NT2/D1 (cell line): ENCODE results near the gene CROCC2.

Experiments used
- DNase-seq: peaks from one replicate; pipeline ENCODE4 v3.0.0-alpha.2; 2011; ENCODE audit warnings: low read depth, low spot score
- H3K27me3 ChIP-seq: 2 replicates; pipeline ENCODE4 v1.6.0; 2011; ENCODE audit warnings: mild to moderate bottlenecking; ENCODE audit not compliant: insufficient read length, insufficient read depth
- H3K36me3 ChIP-seq: 2 replicates; pipeline ENCODE4 v1.6.1; 2011; ENCODE audit warnings: mild to moderate bottlenecking, low read length, mixed read lengths; ENCODE audit not compliant: insufficient read depth, insufficient read length
- H3K4me1 ChIP-seq: 2 replicates; pipeline ENCODE4 v1.5.1; 2011; ENCODE audit not compliant: insufficient read depth, insufficient read length
- H3K4me3 ChIP-seq: 2 replicates; pipeline ENCODE4 v1.5.1; 2011; ENCODE audit warnings: low read depth; ENCODE audit not compliant: insufficient read length
- H3K9ac ChIP-seq: 2 replicates; pipeline ENCODE4 v1.6.0; 2011; ENCODE audit warnings: low read depth; ENCODE audit not compliant: insufficient read length
- H3K9me3 ChIP-seq: 2 replicates; pipeline ENCODE4 v1.5.1; 2011; ENCODE audit warnings: mild to moderate bottlenecking, low read length; ENCODE audit not compliant: insufficient read depth
- SUZ12 ChIP-seq: IDR thresholded peaks from 2 replicates; pipeline ENCODE4 v1.6.1; 2011; ENCODE audit not compliant: insufficient read length, insufficient read depth; ENCODE audit errors: extremely low read depth
- YY1 ChIP-seq: IDR thresholded peaks from 2 replicates; pipeline ENCODE4 v1.6.1; 2011; ENCODE audit not compliant: insufficient read length, insufficient read depth
- ZNF274 ChIP-seq: IDR thresholded peaks from 2 replicates; pipeline ENCODE4 v1.6.1; 2011; ENCODE audit warnings: mild to moderate bottlenecking, low read depth, low read length

The CROCC2 gene

DNA sequence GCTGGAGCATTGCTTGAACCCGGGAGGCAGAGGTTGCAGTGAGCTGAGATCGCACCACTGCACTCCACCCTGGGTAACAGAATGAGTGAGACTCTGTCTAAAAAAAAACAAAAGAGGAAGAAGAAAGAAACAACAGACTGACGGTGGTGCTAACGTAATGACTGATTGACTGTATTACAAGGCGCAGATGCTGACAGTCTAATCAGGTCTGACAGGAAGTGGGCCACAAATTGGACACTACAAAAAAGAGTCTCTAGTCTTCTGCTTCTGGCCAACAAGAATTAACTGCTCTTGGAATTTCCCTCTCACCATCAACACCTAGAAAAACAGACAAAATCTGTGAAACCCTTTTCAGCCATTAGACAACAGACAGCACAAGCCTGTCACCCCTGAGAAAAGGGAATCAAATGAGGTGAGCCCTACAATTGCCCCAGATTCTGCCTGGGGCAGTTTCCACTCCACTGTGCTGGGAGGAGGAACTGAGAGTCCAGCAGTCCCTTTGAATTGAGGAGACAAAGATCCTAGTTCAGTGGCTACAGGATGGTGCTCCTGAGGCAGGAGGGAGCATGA, 135.5 kb downstream of the CROCC2 start:
- H3K9me3 ChIP-seq = peaks cover 8% of the 10 kb centered on the region
- DNase-seq = no peak
- H3K36me3 ChIP-seq = no peaks in the 10 kb centered on the region
- TF ChIP-seq SUZ12 = no peak
- no peak for TF ChIP-seq YY1
- no peak for TF ChIP-seq ZNF274
- no peak overlapping the region for H3K4me3 ChIP-seq
- peaks cover 5% of the 10 kb centered on the region for H3K27me3 ChIP-seq
- H3K9ac ChIP-seq = no peak overlapping the region
- H3K4me1 ChIP-seq = peaks cover 10% of the 10 kb centered on the region
